GM19351 (cell line): ENCODE results near the gene TMCO4.
"Not testable (repeated sequence)": the region's sequence is repeated elsewhere in the genome, so short reads cannot be mapped to it uniquely, and the experiment has no call there.

ENCODE experiments used
- ATAC-seq: cut with Tn5 transposase; IDR thresholded peaks from one replicate; pipeline ENCODE4 v1.9.1; 2021; ENCODE audit warnings: mild to moderate bottlenecking, moderate library complexity; ENCODE audit not compliant: unreplicated experiment

Gene TMCO4

DNA sequence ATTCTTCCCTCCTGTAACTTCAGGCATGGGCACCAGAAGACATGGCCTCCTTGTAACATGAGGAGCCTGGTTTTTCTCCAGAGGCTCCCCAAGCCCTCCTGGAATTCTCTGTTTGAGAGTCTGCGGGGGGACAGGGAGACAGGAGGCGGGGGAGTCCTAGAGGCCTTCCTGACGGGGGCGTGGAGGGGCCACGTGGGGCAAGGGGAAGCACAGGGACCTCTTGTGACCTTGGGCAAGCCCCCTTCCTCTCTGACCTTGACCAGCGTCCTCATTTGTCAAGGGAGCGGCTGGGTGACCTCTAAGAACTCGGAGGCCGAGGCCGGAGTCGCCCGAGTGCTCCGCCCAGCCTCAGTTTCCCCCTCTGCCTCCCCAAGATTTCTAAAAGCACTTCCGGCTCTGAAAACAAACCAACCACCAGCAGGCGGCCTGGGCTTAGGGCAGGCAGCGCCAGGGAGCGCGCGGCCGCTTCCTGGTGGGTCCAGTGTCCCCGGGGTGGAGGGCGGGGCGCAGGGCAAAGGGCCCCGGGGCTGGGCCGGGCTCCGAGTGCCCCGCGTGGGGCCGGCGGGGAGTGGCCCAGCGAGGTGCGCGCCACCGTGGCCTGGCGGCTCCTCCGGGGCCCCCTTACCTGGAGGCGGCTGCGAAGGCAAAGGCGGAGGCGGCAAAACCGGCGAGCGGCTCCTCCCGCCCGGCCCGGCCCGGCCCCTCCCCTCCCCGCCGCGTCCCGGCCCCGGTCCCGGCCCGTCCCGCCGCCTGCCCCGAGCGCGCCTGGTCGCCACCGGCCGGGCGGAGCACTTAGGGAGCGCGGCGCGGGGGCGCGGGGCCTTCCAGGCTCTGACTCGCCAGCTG lies at the start of gene TMCO4:
TSS of gene TMCO4 (minus strand) at position 687 of the 846 bp plus-strand sequence. CDS start 19,158 bp downstream, outside the sequence.
- peak; percentile 66 for ATAC-seq

- ATAC-seq, result not testable (repeated sequence)
Measured at GRCh38 chr1:19849307-19849706, 49.6 kb upstream of the TMCO4 start.

GRCh38 chr1:19847334-19847733 lies 47.6 kb upstream of the TMCO4 start:
- not testable (repeated sequence) for ATAC-seq

DNA sequence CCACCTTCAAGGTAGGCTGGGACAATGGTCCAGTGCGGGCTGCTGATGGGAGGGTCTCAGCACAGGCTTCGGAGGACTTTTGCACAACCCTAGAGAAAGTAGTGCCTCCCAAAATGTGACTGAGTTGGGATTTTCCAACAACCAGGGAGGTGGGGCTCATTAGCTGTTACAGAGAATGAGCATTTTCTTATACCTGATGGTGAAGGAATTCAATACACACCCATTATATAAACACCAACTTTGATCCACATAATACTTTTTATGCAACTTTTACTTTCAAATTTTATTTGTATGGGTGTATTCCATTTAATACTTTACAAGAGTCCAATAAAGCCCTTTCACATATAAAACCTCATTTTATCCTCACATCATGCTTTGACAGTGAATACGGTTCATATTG lies 46.6 kb upstream of the TMCO4 start:
- ATAC-seq, result no peak

GRCh38 chr1:19845555-19845954 lies 45.8 kb upstream of the TMCO4 start:
- ATAC-seq, result no peak

DNA sequence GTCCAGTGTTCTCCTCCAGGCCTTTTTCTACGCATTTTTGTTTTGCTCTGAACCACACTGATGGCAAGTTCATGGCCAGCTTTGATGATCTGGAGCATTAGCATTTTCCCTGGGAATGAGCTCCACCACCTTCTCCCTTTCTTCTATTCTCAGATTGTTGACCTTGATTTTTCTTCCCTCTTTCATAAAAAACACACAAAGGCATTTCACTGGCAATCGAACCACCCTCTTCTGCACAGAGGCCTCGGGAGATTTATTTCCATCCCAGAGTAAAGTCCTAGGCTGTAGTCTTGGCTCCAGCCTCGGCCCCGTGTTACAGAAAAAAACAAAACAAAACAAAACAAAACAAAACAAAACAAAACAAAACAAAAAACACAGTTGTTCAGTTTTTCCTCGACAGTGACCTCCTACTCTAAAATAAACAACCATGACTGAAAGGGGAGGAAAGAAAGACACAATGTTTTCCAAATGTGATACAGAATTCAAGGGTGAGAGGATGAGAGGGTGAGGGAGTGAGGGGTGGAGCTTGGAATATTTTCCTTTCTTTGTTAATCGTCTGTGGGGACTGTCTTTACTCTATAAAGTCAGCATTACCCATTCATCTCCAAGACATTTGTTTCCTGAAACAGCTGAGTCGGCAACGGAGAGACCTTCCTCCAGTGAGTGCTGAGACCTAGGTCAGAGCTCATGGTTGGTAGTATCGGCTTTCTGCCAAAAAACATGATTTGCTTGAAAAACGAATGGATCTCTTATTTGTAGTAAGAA lies 45.2 kb upstream of the TMCO4 start:
- no peak for ATAC-seq

GRCh38 chr1:19840228-19840627 lies 40.5 kb upstream of the TMCO4 start:
- no peak for ATAC-seq

DNA sequence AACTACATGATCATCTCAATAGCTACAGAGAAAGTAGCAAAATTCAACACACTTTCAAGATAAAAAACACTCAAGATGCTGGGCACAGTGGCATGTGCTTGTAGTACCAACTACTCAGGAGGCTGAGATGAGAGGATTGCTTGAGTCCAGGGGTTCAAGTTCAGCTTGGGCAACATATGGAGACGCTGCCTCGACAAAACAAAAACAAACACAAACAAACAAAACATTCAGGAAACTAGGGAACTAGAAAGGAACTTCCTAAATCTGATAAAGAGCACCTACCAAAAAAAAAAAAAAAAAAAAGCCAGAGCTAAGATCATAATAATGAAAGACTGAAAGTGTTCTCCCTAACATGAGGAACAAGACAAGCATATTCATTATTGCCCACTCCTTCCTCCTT lies 38.1 kb upstream of the TMCO4 start:
- ATAC-seq, result no peak

DNA sequence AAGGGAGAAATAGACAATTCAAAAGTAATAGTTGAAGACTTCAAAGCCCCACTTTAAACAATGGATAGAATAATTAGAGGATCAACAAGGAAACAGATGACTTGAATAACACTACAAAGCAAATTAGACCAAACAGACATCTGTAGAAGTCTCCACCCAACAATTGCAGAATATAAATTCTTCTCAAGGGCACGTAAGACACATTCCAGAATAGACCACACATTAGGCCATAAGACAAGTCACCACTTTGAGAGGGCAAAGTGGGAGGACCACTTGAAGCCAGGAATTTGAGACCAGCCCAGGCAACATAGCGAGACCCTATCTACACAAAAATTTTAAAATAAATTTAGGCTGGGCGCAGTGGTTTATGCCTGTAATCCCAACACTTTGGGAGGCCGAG lies 35.9 kb upstream of the TMCO4 start:
- ATAC-seq, result no peak

DNA sequence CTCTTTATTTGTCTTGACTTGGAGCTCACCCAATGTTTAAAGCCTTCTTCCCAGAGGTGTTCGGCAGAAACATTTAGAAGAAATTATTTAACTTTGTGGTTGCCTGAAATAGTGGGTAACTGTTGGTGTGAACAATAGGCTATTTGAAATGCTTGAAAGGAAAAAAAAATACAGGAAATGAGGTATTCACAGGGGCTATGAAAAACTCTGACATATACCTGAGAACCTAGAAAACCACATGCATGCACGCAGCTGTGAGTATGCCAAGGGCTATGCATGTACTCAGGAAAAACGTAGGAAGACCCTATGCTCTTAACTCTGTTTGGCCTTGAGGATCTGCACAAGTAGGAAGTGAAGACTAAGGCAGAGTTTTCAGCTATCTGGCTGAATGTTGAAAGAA lies 31.7 kb upstream of the TMCO4 start:
- ATAC-seq, result no peak

- ATAC-seq, result no peak
Measured at GRCh38 chr1:19828546-19828945, 28.8 kb upstream of the TMCO4 start.

- no peak for ATAC-seq
Measured at GRCh38 chr1:19825298-19825697, 25.6 kb upstream of the TMCO4 start.

- no peak for ATAC-seq
Measured at GRCh38 chr1:19824541-19824940, 24.8 kb upstream of the TMCO4 start.

- ATAC-seq, result no peak
Measured at GRCh38 chr1:19824036-19824435, 24.3 kb upstream of the TMCO4 start.

- ATAC-seq, result no peak
Measured at GRCh38 chr1:19819701-19820100, 20.0 kb upstream of the TMCO4 start.

DNA sequence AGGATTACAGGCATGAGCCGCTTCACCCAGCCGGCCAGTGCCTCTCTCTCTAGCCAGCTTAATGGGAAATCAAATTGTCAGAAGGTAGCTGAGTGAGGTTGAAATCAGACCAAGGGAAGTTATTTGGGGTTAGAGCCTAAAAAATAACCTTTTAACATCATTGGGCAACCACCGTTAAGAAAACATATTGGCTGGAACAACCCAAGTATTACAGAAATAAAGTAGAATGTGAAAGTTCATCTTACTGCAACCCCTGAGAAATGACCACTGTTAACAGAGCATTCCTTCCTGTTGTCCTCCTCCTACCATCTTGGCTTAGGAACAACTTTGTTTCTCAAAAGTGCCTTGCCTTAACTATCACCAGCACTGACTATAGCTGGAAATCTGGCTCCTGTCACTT lies 18.6 kb upstream of the TMCO4 start:
- ATAC-seq, result no peak

DNA sequence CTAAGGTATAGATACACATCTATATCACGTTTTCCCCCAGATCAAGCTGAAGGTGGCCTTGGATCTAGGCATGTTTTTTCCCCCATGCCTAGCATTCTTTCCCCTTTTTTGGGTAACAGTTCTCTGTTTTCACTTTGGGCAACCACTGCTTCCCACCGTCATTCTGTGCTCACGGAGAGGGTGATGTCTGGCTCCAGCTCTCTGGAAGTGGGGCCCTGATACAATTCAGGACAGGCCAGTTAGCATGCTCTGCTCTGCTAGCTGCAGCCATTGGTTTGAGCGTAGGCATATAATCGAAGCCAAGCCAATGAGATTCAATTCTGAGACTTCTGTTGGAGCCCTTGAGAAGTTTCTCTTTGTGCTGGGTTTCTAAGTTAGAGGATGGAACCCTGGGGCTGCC lies 17.4 kb upstream of the TMCO4 start:
- ATAC-seq, result no peak

DNA sequence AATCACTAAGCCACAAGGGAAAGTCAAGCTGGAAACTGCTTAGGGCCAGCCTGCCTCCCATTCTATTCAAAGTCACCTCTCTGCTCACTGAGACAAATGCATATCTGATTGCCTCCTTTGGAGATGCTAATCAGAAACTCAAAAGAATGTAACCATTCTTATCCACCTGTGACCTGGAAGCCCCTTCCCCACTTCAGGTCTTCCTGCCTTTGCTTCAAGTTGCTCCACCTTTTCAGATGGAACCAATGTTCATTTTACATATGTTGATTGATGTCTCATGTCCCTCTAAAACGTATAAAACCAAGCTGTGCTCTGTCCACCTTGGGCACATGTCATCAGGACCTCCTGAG lies 17.0 kb upstream of the TMCO4 start:
- ATAC-seq, result not testable (repeated sequence)

- ATAC-seq, result no peak
Measured at GRCh38 chr1:19815801-19816736, 16.4 kb upstream of the TMCO4 start.

DNA sequence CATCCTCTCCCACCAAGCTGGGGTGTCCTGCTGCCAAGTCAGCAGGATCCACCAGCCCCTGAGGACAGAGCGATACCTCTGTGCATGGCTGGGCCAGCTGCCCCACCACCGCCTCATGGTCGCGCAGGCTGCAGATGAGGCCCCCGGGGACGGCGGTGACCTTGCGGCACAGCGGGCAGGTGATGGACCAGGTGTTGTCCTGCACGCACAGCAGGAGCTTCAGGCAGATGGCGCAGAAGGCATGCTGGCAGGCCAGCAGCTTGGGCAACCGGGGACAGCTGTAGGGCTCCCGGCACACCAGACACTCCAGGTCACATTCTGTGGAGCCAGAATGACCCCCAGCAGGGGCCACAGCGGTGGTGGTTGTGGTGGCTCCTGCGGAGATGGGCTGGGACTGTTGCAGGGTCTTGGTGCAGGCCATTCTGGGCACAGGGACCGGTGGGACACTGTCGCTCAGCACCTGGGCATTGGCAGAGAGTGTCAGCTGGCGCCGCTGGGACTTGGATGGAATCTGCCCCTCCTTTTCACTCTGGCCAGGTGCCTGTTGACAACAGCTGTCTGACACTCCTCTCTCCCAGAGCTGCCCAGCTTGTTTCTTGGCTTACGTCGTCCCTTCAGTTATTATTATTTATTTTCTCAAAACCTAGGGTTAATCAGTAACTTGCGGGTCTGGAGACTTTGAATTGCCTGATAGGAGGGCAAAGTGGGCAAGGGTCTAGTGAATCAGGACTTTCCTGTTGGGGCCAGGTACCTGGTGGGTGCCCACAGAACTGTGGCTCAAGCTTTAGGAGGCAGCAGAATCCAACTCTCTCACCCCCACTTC lies 15.2 kb upstream of the TMCO4 start, which contains the start of gene RNF186:
TSS of gene RNF186 (minus strand) at position 603 of the 823 bp plus-strand sequence. CDS start at position 421, 182 bp downstream.
- no peak for ATAC-seq
